ENCODE data around the gene CACNA1C. TPM values are rescaled to one million over a fixed set of nuclear protein-coding genes. Genes with fewer than 3 reads are reported as not detected.
A peak's percentile ranks its signal among the peaks of the same experiment; 100 is the strongest.

The CACNA1C gene
- total RNA-seq, 1 experiment from 2014 or later: 1.1 TPM

DNA sequence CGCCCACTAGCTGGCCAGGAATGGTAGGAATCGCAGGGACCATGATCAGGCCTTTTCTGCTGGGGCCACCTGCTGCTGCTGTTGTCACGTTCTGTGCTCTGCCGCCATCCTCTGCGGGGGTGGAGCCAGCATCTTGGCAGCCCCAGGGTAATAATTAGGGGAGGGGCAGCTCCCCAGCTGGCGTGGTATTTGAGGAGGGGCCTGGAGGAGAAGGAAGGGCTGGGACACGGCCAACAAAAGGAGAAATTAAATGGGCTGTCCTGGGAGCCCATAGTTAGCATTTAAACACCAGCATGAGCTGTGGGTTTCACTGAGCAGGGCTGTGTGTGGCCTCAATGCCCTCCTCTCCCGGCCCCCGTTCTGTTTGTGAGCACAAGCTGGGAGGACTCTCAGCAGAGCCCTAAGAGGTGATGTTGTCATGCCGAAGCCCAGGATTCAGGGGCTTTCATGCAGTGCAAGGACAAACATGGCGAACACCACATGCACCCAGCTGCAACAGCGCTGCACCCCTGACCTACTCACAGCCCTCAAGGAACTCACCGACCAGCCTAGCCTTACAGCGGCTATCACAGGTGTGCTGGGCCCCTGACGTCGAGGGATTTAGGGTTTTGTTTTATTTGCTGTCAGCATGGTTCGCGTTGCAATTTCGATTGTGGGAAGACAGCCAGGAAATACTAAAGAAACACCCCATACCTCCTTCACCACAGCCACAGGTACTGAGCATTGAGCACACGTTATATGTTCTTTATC, 324.3 kb downstream of the CACNA1C start:
- no peaks in the 10 kb centered on the region; a peak in 1 of 5 replicates for H3K9me3 Mint-ChIP-seq
- no peak overlapping the region for H3K4ac ChIP-seq (ENCODE audit: low read depth, low read length)
- peaks cover 2% of the 10 kb centered on the region; the same call in 1 of the 2 replicates for H3K4me1 ChIP-seq (ENCODE audit: insufficient read depth, low read length)
- H3K9ac ChIP-seq (ENCODE audit: extremely low read depth, insufficient read length, low read length): no peak overlapping the region
- H3K4me1 Mint-ChIP-seq: peaks cover 12% of the 10 kb centered on the region in 2 experiments
- no peak overlapping the region for H2AFZ ChIP-seq (ENCODE audit: low read length)
- no peak overlapping the region for H3K18ac ChIP-seq (ENCODE audit: insufficient read length, low read depth, low read length)
- H3K14ac ChIP-seq (ENCODE audit: insufficient read depth, low read length): no peak overlapping the region
- no peaks in the 10 kb centered on the region for H3K27me3 ChIP-seq (ENCODE audit: insufficient read depth, low read length)
- no peak overlapping the region for H3K56ac ChIP-seq (ENCODE audit: insufficient read length, low read depth, low read length)
- DNase-seq: peak; percentile 94
- H4K8ac ChIP-seq (replicated peaks; ENCODE audit: insufficient read length, low read depth, low read length): no peak overlapping the region
- no peak overlapping the region for H2BK5ac ChIP-seq (ENCODE audit: insufficient read length, low read length)
- no peak overlapping the region for H2AK5ac ChIP-seq (ENCODE audit: insufficient read length, low read length)
- H2BK20ac ChIP-seq (ENCODE audit: low read depth, low read length, poor library complexity, severe bottlenecking): no peak overlapping the region
- no peaks in the 10 kb centered on the region for H3K36me3 Mint-ChIP-seq (ENCODE audit: insufficient read depth in 1 of 3, low read depth in 3 of 3)
- no peak overlapping the region for H2BK15ac ChIP-seq (ENCODE audit: low read depth, low read length)
- TF ChIP-seq, protein P1, sequence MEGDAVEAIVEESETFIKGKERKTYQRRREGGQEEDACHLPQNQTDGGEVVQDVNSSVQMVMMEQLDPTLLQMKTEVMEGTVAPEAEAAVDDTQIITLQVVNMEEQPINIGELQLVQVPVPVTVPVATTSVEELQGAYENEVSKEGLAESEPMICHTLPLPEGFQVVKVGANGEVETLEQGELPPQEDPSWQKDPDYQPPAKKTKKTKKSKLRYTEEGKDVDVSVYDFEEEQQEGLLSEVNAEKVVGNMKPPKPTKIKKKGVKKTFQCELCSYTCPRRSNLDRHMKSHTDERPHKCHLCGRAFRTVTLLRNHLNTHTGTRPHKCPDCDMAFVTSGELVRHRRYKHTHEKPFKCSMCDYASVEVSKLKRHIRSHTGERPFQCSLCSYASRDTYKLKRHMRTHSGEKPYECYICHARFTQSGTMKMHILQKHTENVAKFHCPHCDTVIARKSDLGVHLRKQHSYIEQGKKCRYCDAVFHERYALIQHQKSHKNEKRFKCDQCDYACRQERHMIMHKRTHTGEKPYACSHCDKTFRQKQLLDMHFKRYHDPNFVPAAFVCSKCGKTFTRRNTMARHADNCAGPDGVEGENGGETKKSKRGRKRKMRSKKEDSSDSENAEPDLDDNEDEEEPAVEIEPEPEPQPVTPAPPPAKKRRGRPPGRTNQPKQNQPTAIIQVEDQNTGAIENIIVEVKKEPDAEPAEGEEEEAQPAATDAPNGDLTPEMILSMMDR (conservative IDR thresholded peaks at IDR 0.05): no peak
- H3K79me2 ChIP-seq (ENCODE audit: insufficient read depth, low read length): no peaks in the 10 kb centered on the region
- no peak overlapping the region for H4K91ac ChIP-seq (ENCODE audit: insufficient read length, low read depth, low read length)
- H3K23me2 ChIP-seq (ENCODE audit: insufficient read length, low read depth, low read length, poor library complexity, severe bottlenecking): no peaks in the 10 kb centered on the region
- no peak overlapping the region for H2BK120ac ChIP-seq (ENCODE audit: low read depth, low read length, poor library complexity, severe bottlenecking)
- peak overlapping the region in 1 of 3 experiments; percentile 28; a peak in 1 of 7 replicates for H3K27ac Mint-ChIP-seq
- no peak overlapping the region for H3K4me3 Mint-ChIP-seq
- no peak overlapping the region for H3K27ac ChIP-seq (ENCODE audit: insufficient read length, low read depth, low read length)
- no peak overlapping the region for H3K4me2 ChIP-seq (ENCODE audit: insufficient read depth, insufficient read length, low read length)
- no CpG with 5 or more reads among the region's 20 CpGs for WGBS (ENCODE audit: extremely low coverage, insufficient read length, low lambda C conversion rate)
- no peak overlapping the region for H2BK12ac ChIP-seq (ENCODE audit: insufficient read length, low read depth, low read length)
- H4K5ac ChIP-seq (ENCODE audit: insufficient read length, low read depth, low read length): no peak overlapping the region
- H3K27me3 Mint-ChIP-seq (ENCODE audit: low read depth): no peaks in the 10 kb centered on the region; the same call in none of the 2 replicates
- H3K79me1 ChIP-seq (ENCODE audit: insufficient read depth, low read depth, low read length, poor library complexity, severe bottlenecking): no peaks in the 10 kb centered on the region
- no peak overlapping the region for H3K23ac ChIP-seq (ENCODE audit: insufficient read length, low read depth, low read length)
- H3K9me3 ChIP-seq (ENCODE audit: control insufficient read depth, low read depth, low read length): no peaks in the 10 kb centered on the region
- no peaks in the 10 kb centered on the region for H4K20me1 ChIP-seq (ENCODE audit: control insufficient read depth, insufficient read depth, insufficient read length)
- no peak overlapping the region for H3T11ph ChIP-seq (ENCODE audit: low read length)

Data from H9 (cell line).